H9 (cell line): ENCODE data around the gene AP1B1. TPM values are rescaled to one million over a fixed set of nuclear protein-coding genes. Genes with fewer than 3 reads are reported as not detected.

ENCODE experiments used
- DNase-seq: peaks from one replicate; pipeline ENCODE4 v3.0.0-alpha.2; 2017
- H2AFZ ChIP-seq: one replicate; pipeline ENCODE4 v1.6.1; 2013; ENCODE audit warnings: mild to moderate bottlenecking, low read length, control low read depth, moderate library complexity
- H2AK5ac ChIP-seq: 2 replicates; pipeline ENCODE4 v1.6.1; 2013; ENCODE audit warnings: low read length, control low read depth, mixed read lengths; ENCODE audit not compliant: insufficient read length
- H2BK120ac ChIP-seq: one replicate; pipeline ENCODE4 v1.6.1; 2013; ENCODE audit warnings: low read depth, mild to moderate bottlenecking, low read length, control low read depth, inconsistent platforms; ENCODE audit not compliant: poor library complexity, severe bottlenecking
- H2BK12ac ChIP-seq: 2 replicates; pipeline ENCODE4 v1.6.1; 2013; ENCODE audit warnings: low read length, control low read depth, mixed read lengths, low read depth; ENCODE audit not compliant: insufficient read length
- H2BK15ac ChIP-seq: 2 replicates; pipeline ENCODE4 v1.6.1; 2013; ENCODE audit warnings: low read depth, low read length, control low read depth
- H2BK20ac ChIP-seq: one replicate; pipeline ENCODE4 v1.6.1; 2013; ENCODE audit warnings: low read depth, mild to moderate bottlenecking, low read length, control low read depth, inconsistent platforms; ENCODE audit not compliant: poor library complexity, severe bottlenecking
- H2BK5ac ChIP-seq: 2 replicates; pipeline ENCODE4 v1.6.1; 2013; ENCODE audit warnings: low read length, control low read depth, mixed read lengths; ENCODE audit not compliant: insufficient read length
- H3K14ac ChIP-seq: 2 replicates; pipeline ENCODE4 v1.6.1; 2013; ENCODE audit warnings: low read length, control low read depth; ENCODE audit not compliant: insufficient read depth
- H3K18ac ChIP-seq: 2 replicates; pipeline ENCODE4 v1.6.1; 2013; ENCODE audit warnings: low read depth, mild to moderate bottlenecking, mixed read lengths, low read length, control low read depth; ENCODE audit not compliant: insufficient read length
- H3K23ac ChIP-seq: 2 replicates; pipeline ENCODE4 v1.6.1; 2013; ENCODE audit warnings: low read length, control low read depth, mixed read lengths, low read depth; ENCODE audit not compliant: insufficient read length
- H3K23me2 ChIP-seq: 2 replicates; pipeline ENCODE4 v1.6.1; 2013; ENCODE audit warnings: low read depth, mild to moderate bottlenecking, mixed read lengths, low read length, control low read depth; ENCODE audit not compliant: insufficient read length, poor library complexity, severe bottlenecking
- H3K27ac ChIP-seq: 2 replicates; pipeline ENCODE4 v1.5.1; 2013; ENCODE audit warnings: low read length, control low read depth, mixed read lengths, low read depth; ENCODE audit not compliant: insufficient read length
- H3K27me3 ChIP-seq: 2 replicates; pipeline ENCODE4 v1.6.1; 2013; ENCODE audit warnings: low read length, control low read depth, inconsistent platforms; ENCODE audit not compliant: insufficient read depth
- H3K4ac ChIP-seq: 2 replicates; pipeline ENCODE4 v1.6.1; 2013; ENCODE audit warnings: low read depth, mild to moderate bottlenecking, control low read depth, inconsistent platforms, low read length, moderate library complexity
- H3K4me1 ChIP-seq: 2 replicates; pipeline ENCODE4 v1.6.1; 2013; ENCODE audit warnings: low read length, control low read depth, inconsistent platforms; ENCODE audit not compliant: insufficient read depth
- H3K4me2 ChIP-seq: 2 replicates; pipeline ENCODE4 v1.6.1; 2013; ENCODE audit warnings: low read length, control low read depth, mixed read lengths; ENCODE audit not compliant: insufficient read length, insufficient read depth
- H3K56ac ChIP-seq: 2 replicates; pipeline ENCODE4 v1.6.1; 2013; ENCODE audit warnings: low read depth, mild to moderate bottlenecking, mixed read lengths, low read length, control low read depth; ENCODE audit not compliant: insufficient read length
- H3K79me1 ChIP-seq: 2 replicates; pipeline ENCODE4 v1.6.1; 2013; ENCODE audit warnings: low read depth, mild to moderate bottlenecking, moderate library complexity, low read length, control low read depth, inconsistent platforms; ENCODE audit not compliant: insufficient read depth, poor library complexity, severe bottlenecking
- H3K79me2 ChIP-seq: 2 replicates; pipeline ENCODE4 v1.6.1; 2013; ENCODE audit warnings: low read length, control low read depth, inconsistent platforms; ENCODE audit not compliant: insufficient read depth
- H3K9ac ChIP-seq: 2 replicates; pipeline ENCODE4 v1.6.1; 2013; ENCODE audit warnings: low read length, control low read depth, mixed read lengths; ENCODE audit not compliant: insufficient read length; ENCODE audit errors: extremely low read depth
- H3K9me3 ChIP-seq: one replicate; pipeline ENCODE4 v1.6.1; 2013; ENCODE audit warnings: low read depth, low read length, inconsistent platforms; ENCODE audit not compliant: control insufficient read depth
- H3T11ph ChIP-seq: one replicate; pipeline ENCODE4 v1.6.1; 2013; ENCODE audit warnings: mild to moderate bottlenecking, low read length, control low read depth, inconsistent platforms
- H4K20me1 ChIP-seq: one replicate; pipeline ENCODE4 v1.6.1; 2013; ENCODE audit not compliant: control insufficient read depth, insufficient read length, insufficient read depth
- H4K5ac ChIP-seq: 2 replicates; pipeline ENCODE4 v1.6.1; 2013; ENCODE audit warnings: low read depth, mild to moderate bottlenecking, mixed read lengths, low read length, control low read depth; ENCODE audit not compliant: insufficient read length
- H4K8ac ChIP-seq: replicated peaks from 2 replicates; pipeline ENCODE4 v1.6.1; 2013; ENCODE audit warnings: low read length, control low read depth, mixed read lengths, low read depth; ENCODE audit not compliant: insufficient read length
- H4K91ac ChIP-seq: 2 replicates; pipeline ENCODE4 v1.6.1; 2013; ENCODE audit warnings: low read depth, mild to moderate bottlenecking, moderate library complexity, mixed read lengths, low read length, control low read depth; ENCODE audit not compliant: insufficient read length
- H3K27ac Mint-ChIP-seq, 3 experiments: 2 replicates in 2 of 3; 3 replicates in 1 of 3; pipeline ENCODE4 v1.8.0; 2020 to 2021; ENCODE audit warnings: mixed read lengths in 3 of 3, mild to moderate bottlenecking in 1 of 3, moderate library complexity in 1 of 3
- H3K27me3 Mint-ChIP-seq: 2 replicates; pipeline ENCODE4 v1.8.0; 2021; ENCODE audit warnings: low read depth, mild to moderate bottlenecking, moderate library complexity, mixed read lengths
- H3K36me3 Mint-ChIP-seq, 3 experiments: 2 replicates in 2 of 3; 3 replicates in 1 of 3; pipeline ENCODE4 v1.8.0; 2020 to 2021; ENCODE audit warnings: low read depth in 3 of 3, mixed read lengths in 3 of 3; ENCODE audit not compliant: insufficient read depth in 1 of 3
- H3K4me1 Mint-ChIP-seq, 2 experiments: 2 replicates each; pipeline ENCODE4 v1.8.0; 2020; ENCODE audit warnings: mixed read lengths in 2 of 2
- H3K4me3 Mint-ChIP-seq, 2 experiments: 2 replicates in 1 of 2; 3 replicates in 1 of 2; pipeline ENCODE4 v1.8.0; 2020 to 2021; ENCODE audit warnings: mild to moderate bottlenecking in 2 of 2, mixed read lengths in 2 of 2, moderate library complexity in 1 of 2
- H3K9me3 Mint-ChIP-seq, 2 experiments: 2 replicates in 1 of 2; 3 replicates in 1 of 2; pipeline ENCODE4 v1.8.0; 2020; ENCODE audit warnings: mild to moderate bottlenecking in 2 of 2, mixed read lengths in 2 of 2, moderate library complexity in 1 of 2
- WGBS: extraction: QIAGEN DNeasy Blood & Tissue Kit; methylation state at CpG from one replicate; pipeline ENCODE4 v1.1.7; 2013; ENCODE audit warnings: missing lambda C conversion rate, low lambda C conversion rate, mixed read lengths; ENCODE audit not compliant: insufficient read length; ENCODE audit errors: extremely low coverage; 5-methylcytosine and 5-hydroxymethylcytosine counted together
- total RNA-seq: library from RNA; stranded (reverse); gene quantifications from 2 replicates; pipeline ENCODE4 v1.2.1, GENCODE V29; 2021
- TF ChIP-seq, protein P1 (sequence below): fragments of 200-600 bp; sonication (generic); conservative IDR thresholded peaks from 3 replicates; pipeline ENCODE4 v1.8.0; 2021; ENCODE audit warnings: antibody characterized with exemption, mild to moderate bottlenecking

The AP1B1 gene
- total RNA-seq, 1 experiment from 2014 or later, result 64.0 TPM

DNA sequence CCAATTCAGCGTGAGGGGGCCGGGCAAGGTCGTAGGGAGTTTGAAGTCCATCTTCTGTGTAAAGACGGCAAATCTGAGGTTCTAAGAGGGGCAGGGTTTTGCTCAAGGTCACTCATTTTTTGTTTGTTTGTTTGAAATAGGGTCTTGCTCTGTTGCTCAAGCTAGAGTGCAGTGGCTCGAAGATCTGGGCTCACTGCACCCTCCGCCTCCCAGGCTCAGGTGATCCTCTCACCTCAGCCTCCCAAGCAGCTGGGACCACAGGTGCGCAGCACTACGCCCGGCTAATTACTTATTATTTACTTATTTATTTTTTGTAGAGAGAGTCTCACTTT, 355 bp upstream of the AP1B1 start:
- peaks cover 0 to 5% (median 2%) of the 10 kb centered on the region in 3 experiments; a peak in 4 of 7 replicates for H3K36me3 Mint-ChIP-seq
- H3K4me1 Mint-ChIP-seq, result peaks cover 9 to 11% of the 10 kb centered on the region in 2 experiments
- Histone ChIP-seq H4K8ac (no peak overlapping the region), H3K23me2 (peaks cover 7% of the 10 kb centered on the region), H2BK12ac (no peak overlapping the region), H3K4ac (no peak overlapping the region), H3K9me3 (no peaks in the 10 kb centered on the region), H3K18ac (no peak overlapping the region), H3K14ac (no peak overlapping the region), H4K91ac (no peak overlapping the region), H4K20me1 (no peaks in the 10 kb centered on the region), H2AK5ac (no peak overlapping the region), H3K79me2 (peaks cover 2% of the 10 kb centered on the region), H3K9ac (no peak overlapping the region), H3K79me1 (no peaks in the 10 kb centered on the region), H2BK20ac (no peak overlapping the region), H3K27me3 (no peaks in the 10 kb centered on the region), H4K5ac (no peak overlapping the region), H3K56ac (no peak overlapping the region), H3K27ac (no peak overlapping the region), H2BK120ac (no peak overlapping the region), H3K23ac (no peak overlapping the region), H3T11ph (no peak overlapping the region), H2BK5ac (no peak overlapping the region), H2AFZ (no peak overlapping the region), H2BK15ac (no peak overlapping the region), H3K4me2 (peak overlapping the region; percentile 6), H3K4me1 (no peaks in the 10 kb centered on the region)
- TF ChIP-seq, protein P1, sequence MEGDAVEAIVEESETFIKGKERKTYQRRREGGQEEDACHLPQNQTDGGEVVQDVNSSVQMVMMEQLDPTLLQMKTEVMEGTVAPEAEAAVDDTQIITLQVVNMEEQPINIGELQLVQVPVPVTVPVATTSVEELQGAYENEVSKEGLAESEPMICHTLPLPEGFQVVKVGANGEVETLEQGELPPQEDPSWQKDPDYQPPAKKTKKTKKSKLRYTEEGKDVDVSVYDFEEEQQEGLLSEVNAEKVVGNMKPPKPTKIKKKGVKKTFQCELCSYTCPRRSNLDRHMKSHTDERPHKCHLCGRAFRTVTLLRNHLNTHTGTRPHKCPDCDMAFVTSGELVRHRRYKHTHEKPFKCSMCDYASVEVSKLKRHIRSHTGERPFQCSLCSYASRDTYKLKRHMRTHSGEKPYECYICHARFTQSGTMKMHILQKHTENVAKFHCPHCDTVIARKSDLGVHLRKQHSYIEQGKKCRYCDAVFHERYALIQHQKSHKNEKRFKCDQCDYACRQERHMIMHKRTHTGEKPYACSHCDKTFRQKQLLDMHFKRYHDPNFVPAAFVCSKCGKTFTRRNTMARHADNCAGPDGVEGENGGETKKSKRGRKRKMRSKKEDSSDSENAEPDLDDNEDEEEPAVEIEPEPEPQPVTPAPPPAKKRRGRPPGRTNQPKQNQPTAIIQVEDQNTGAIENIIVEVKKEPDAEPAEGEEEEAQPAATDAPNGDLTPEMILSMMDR, result no peak
- no peaks in the 10 kb centered on the region for H3K9me3 Mint-ChIP-seq
- WGBS, result no CpG with 5 or more reads among the region's 9 CpGs
- peak overlapping the region; percentile 90 to 94 for H3K4me3 Mint-ChIP-seq
- H3K27me3 Mint-ChIP-seq, result no peaks in the 10 kb centered on the region
- 0 out of 7 replicates have a peak overlapping the region, but pooled peaks of 1 of the 3 experiments have one; percentile 81 for H3K27ac Mint-ChIP-seq
- DNase-seq, result no peak
